ENCODE measurements around the gene AKAP7.
"Not testable (repeated sequence)": the region's sequence is repeated elsewhere in the genome, so short reads cannot be mapped to it uniquely, and the experiment has no call there.

AKAP7 gene

DNA sequence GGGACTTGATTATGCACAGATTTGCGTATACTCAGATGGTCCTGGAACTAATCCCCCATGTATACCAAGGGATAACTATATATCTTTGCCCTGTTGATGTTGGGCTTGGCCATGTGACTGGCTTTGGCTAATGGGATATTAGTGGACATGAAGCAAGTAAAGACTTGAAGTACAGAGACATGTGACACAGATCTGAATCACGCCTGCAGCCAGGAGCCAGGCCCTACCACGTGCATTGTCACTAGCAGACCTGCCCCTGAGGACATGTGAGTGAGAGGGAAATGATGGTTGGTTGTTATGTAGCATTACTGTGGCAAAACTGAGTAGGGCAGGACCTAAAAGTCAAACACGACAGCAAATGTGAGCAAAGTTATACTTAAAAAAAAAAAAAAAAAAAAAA lies 155.7 kb downstream of the AKAP7 start:
- DNase-seq (ENCODE audit: low read depth in 2 of 2) = no peak

- DNase-seq (ENCODE audit: low read depth in 2 of 2) = no peak
Measured at GRCh38 chr6:131292145-131292938, 157.1 kb downstream of the AKAP7 start.

DNA sequence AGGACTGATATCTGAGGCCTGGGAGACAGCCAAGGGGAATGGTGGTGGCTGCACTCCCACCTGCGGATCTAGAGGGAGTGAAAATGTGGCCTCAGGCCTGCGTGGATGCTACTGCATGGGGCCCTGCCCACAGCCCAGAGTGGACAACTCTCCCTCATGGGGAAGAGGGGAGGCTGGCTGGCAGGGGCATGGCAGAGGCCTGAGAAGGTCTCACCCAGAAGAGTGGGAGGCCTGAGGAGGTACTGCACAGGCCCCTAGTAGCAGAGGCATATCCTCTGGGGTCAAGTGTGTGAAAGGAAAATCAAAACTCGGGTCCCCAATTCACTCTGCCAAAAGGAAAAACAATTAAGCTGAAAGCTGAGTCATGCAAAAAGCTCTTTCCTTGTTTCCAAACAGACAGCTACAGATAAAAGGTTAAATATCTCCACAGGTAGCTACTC lies 158.2 kb downstream of the AKAP7 start:
- DNase-seq (ENCODE audit: low read depth in 2 of 2) = no peak

- DNase-seq (ENCODE audit: low read depth in 2 of 2) = no peak
Measured at GRCh38 chr6:131295081-131295480, 159.8 kb downstream of the AKAP7 start.

DNA sequence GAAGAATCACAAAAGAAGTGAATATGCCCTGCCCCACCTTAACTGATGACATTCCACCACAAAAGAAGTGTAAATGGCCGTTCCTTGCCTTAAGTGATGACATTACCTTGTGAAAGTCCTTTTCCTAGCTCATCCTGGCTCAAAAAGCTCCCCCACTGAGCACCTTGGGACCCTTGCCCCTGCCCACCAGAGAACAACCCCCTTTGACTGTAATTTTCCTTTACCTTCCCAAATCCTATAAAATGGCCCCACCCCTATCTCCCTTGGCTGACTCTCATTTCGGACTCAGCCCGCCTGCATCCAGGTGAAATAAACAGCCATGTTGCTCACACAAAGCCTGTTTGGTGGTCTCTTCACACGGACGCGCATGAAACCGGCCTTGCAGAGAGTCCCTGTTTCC lies 165.6 kb downstream of the AKAP7 start:
- DNase-seq (ENCODE audit: low read depth in 2 of 2) = not testable (repeated sequence)

DNA sequence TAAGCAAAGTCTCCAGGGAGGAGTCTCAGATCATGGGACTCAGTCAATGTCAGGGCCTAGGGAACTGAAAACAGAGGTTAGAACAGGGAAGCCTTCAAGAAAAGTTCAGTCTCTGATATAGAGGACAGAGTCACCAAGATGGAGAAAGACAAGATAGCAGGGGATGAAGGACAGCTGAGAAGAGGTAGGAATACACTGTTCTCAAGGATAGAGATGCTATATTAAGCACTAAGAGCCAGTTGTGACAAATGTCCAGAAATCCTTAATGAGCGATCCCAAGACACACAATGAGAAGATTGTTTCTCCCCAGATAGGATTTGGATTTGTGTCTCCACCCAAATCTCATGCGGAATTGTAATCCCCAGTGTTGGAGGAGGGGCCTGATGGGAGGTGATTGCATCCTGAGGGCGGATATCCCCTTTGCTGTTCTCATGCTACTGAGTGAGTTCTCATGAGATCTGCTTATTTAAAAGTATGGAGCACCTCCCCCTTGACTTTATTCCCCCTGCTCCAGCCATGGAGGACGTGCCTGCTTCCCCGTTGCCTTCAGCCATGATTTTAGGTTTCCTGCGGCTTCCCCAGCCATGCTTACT lies 168.2 kb downstream of the AKAP7 start:
- no peak for DNase-seq (ENCODE audit: low read depth in 2 of 2)

GRCh38 chr6:131305037-131305850 lies 170.0 kb downstream of the AKAP7 start:
- DNase-seq (ENCODE audit: low read depth in 2 of 2) = no peak

DNA sequence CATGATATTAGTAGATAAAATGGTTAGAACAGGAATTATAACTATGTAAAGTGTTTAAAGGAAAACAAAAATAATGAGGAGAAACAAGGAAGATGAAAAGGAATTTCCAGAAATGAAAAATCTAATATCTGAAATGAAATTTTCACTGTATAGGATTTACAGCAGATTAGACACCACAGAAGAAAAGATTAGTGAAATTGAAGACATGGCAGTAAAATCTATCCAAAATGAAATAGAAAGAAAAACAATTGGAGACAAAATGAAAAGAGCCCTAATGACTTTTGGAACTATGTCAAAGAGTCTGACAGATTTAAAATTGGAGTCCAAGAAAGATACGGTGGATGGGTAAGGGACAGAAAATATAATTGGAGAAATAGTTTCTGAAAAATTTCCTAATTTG lies 174.2 kb downstream of the AKAP7 start:
- DNase-seq (ENCODE audit: low read depth in 2 of 2) = no peak

- no peak for DNase-seq (ENCODE audit: low read depth in 2 of 2)
Measured at GRCh38 chr6:131314838-131315237, 179.6 kb downstream of the AKAP7 start.

- no peak for DNase-seq (ENCODE audit: low read depth in 2 of 2)
Measured at GRCh38 chr6:131316654-131317053, 181.4 kb downstream of the AKAP7 start.

- no peak for DNase-seq (ENCODE audit: low read depth in 2 of 2)
Measured at GRCh38 chr6:131317516-131317915, 182.2 kb downstream of the AKAP7 start.

- DNase-seq (ENCODE audit: low read depth in 2 of 2) = no peak
Measured at GRCh38 chr6:131321589-131321988, 186.3 kb downstream of the AKAP7 start.

DNA sequence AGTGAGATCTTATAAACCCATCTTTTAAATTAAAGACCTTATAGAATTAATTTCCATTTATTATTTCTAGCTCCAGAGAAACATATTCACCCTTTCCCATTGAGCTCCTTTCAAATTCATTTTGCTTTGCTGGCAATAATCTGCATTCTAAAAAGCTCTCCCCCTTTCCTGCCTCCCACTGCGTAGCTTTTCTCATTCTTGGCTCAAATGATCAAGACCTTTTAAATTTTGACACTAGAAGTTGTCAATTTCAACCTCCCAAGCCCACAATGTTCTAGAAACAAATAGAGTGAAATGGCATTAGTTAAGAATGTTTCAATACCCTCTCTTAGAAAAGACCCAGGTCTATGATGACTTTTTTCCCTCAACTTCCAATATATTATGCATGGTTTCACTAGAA lies 186.9 kb downstream of the AKAP7 start:
- no peak for DNase-seq (ENCODE audit: low read depth in 2 of 2)

- not testable (repeated sequence) for DNase-seq (ENCODE audit: low read depth in 2 of 2)
Measured at GRCh38 chr6:131325669-131326068, 190.4 kb downstream of the AKAP7 start.

DNA sequence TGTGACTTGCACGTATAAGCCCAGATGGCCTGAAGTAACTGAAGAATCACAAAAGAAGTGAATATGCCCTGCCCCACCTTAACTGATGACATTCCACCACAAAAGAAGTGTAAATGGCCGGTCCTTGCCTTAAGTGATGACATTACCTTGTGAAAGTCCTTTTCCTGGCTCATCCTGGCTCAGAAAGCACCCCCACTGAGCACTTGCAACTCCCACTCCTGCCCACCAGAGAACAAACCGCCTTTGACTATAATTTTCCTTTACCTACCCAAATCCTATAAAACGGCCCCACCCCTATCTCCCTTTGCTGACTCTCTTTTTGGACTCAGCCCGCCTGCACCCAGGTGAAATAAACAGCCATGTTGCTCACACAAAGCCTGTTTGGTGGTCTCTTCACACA lies 193.5 kb downstream of the AKAP7 start:
- not testable (repeated sequence) for DNase-seq (ENCODE audit: low read depth in 2 of 2)

DNA sequence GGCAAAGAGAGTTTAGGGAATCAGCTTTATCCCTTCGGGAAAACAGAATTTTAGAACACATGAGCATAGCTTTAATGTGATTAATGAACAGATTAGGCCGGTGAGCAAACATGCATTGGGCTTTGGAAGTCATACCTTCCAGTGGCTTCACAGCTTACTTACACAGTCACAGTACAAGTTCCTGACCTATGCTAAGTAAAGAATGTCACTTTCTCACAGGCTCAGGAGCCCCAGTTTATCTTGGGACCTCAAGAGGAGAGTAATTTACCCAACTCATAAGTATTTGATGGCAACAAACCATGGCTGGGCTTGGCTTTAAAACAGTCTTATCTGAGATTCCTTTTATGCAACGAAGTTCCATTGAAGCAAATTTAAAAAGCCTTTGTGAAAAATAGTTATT lies 195.9 kb downstream of the AKAP7 start:
- DNase-seq (ENCODE audit: low read depth in 2 of 2) = no peak

DNA sequence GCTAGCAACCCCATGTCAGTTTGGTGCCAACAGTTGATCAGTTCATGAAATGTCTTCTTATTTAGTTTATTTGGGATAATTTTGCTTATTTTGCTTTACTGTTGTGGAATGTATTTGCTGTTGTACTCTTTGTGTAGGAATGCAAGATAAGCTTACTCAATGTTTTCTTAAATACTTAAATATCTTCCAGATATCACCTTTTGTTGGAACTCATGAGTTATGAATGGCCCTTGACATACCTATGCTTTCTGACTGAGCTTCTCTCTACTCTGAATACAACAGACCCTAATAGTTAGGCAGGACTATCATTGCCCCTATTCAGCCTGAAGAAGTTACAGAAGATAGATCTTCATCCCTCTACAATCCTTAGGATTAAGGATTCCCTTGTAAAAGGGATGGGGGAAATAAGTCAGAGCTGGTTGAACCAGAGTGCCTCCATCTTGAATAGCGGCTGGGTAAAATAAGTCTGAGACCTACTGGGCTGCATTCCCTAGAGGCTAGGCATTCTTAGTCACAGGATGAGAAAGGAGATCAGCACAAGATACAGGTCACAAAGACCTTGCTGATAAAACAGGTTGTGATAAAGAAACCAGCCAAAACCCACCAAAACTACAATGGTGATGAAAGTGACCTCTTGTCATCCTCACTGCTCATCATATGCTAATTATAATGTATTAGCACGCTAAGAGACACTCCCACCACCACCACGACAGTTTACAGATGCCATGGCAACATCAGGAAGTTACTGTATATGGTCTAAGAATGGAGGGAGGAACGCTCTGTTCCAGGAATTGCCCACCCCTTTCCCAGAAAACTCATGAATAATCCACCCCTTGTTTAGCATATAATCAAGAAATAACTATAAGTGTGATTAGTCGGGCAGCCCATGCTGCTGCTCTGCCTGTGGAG lies 196.9 kb downstream of the AKAP7 start:
- no peak for DNase-seq (ENCODE audit: low read depth in 2 of 2)
